ENCODE measurements around the gene TM7SF3. TPM values are rescaled to one million over a fixed set of nuclear protein-coding genes. Genes with fewer than 3 reads are reported as not detected.
"Not testable (repeated sequence)": the region's sequence is repeated elsewhere in the genome, so short reads cannot be mapped to it uniquely, and the experiment has no call there.

TM7SF3 gene
- total and polyA plus RNA-seq, 2 donors from 2014 or later = 63.1 to 70.1 TPM

DNA sequence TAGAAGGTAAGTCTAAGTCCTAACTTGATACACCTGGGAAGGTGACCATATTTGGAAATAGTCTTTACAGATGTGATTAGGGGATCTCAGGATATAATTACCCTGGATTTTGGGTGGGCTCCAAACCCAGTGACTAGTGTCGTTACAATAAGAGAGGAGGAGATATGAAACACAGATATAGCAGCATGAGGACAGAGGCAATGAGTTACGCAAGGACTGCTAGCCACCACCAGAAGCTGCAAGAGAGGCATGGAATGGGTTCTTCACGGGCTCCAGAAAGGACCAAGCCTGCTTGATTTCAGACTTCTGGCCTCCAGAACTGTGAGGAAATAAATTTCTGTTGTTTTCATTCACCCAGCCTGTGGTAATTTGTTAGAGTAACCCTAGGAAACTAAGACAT, 47.3 kb downstream of the TM7SF3 start:
- FAIRE-seq (no peak), DNase-seq (no peak)
- TF ChIP-seq, protein P1, sequence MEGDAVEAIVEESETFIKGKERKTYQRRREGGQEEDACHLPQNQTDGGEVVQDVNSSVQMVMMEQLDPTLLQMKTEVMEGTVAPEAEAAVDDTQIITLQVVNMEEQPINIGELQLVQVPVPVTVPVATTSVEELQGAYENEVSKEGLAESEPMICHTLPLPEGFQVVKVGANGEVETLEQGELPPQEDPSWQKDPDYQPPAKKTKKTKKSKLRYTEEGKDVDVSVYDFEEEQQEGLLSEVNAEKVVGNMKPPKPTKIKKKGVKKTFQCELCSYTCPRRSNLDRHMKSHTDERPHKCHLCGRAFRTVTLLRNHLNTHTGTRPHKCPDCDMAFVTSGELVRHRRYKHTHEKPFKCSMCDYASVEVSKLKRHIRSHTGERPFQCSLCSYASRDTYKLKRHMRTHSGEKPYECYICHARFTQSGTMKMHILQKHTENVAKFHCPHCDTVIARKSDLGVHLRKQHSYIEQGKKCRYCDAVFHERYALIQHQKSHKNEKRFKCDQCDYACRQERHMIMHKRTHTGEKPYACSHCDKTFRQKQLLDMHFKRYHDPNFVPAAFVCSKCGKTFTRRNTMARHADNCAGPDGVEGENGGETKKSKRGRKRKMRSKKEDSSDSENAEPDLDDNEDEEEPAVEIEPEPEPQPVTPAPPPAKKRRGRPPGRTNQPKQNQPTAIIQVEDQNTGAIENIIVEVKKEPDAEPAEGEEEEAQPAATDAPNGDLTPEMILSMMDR (IDR thresholded peaks at IDR 0.05; ENCODE audit: borderline replicate concordance, extremely low read depth, insufficient read depth) = no peak
- Histone ChIP-seq H3K27ac (ENCODE audit: low read depth in 2 of 2, low read length in 2 of 2) (no peak overlapping the region), H3K36me3 (ENCODE audit: control insufficient read depth in 2 of 3, insufficient read depth in 3 of 3, low read length in 3 of 3) (peaks cover 0 to 11% (median 2%) of the 10 kb centered on the region in 3 donors), H3K9me3 (ENCODE audit: control insufficient read depth in 2 of 3, insufficient read depth in 1 of 3, low read length in 3 of 3) (no peaks in the 10 kb centered on the region), H3K9ac (ENCODE audit: low read length in 3 of 3) (no peak overlapping the region), H3K27me3 (ENCODE audit: control insufficient read depth, insufficient read depth, low read length) (no peaks in the 10 kb centered on the region), H3K4me1 (ENCODE audit: control insufficient read depth in 2 of 3, insufficient read depth in 2 of 3, low read depth in 1 of 3, low read length in 3 of 3) (no peaks in the 10 kb centered on the region), H3K4me3 (ENCODE audit: low read length in 3 of 3) (no peak overlapping the region)
- intact Hi-C loops (cut with DNase I) = no loop called here

DNA sequence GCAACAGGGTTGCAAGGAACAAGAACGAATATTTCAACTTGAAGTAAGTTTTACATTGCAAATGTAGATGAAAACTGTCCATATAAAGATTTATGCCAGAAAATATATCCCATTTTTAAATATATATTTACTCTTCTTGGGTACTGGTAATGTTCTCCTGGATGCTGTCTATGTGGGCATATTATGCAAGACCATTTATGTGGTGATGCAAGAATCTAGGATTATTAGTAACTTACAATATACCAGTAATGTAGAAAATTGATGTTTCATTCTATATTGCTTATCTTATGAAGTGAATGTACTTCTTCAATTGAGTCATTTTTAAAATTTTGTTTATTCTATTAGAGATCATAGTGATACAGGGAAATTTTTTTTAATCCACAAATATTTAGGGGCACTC, 50.8 kb downstream of the TM7SF3 start:
- Histone ChIP-seq H3K9me3 (ENCODE audit: control insufficient read depth in 2 of 3, insufficient read depth in 1 of 3, low read length in 3 of 3) (no peaks in the 10 kb centered on the region), H3K27ac (ENCODE audit: low read depth in 2 of 2, low read length in 2 of 2) (no peak overlapping the region), H3K36me3 (ENCODE audit: control insufficient read depth in 2 of 3, insufficient read depth in 3 of 3, low read length in 3 of 3) (peaks cover 0 to 9% (median 2%) of the 10 kb centered on the region in 3 donors), H3K4me3 (ENCODE audit: low read length in 3 of 3) (no peak overlapping the region), H3K9ac (ENCODE audit: low read length in 3 of 3) (no peak overlapping the region), H3K4me1 (ENCODE audit: control insufficient read depth in 2 of 3, insufficient read depth in 2 of 3, low read depth in 1 of 3, low read length in 3 of 3) (peaks cover 0 to 5% (median 0%) of the 10 kb centered on the region in 3 donors), H3K27me3 (ENCODE audit: control insufficient read depth, insufficient read depth, low read length) (no peaks in the 10 kb centered on the region)
- TF ChIP-seq, protein P1 (IDR thresholded peaks at IDR 0.05; ENCODE audit: borderline replicate concordance, extremely low read depth, insufficient read depth) = no peak
- intact Hi-C loops (cut with DNase I) = no loop called here
- no peak for DNase-seq
- FAIRE-seq = no peak

DNA sequence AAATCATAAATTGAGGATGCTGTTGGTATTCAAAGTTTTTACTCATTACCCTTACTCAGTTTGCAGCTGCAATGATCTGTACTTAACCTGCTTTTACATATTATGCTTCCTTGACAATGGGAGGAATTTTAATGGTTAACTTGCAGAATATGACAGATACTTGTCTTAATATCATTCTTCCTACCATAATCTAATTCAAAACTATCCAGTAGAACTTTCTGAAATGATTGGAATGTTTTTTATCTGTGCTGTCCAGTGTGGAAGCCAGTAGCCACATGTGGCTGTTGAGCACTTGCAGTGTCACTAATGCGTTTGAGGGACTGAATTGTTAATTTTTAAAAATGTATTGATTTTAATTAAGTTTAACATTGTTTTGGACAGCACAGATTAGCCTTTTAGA, 52.4 kb downstream of the TM7SF3 start:
- intact Hi-C loops (cut with DNase I) = no loop called here
- TF ChIP-seq, protein P1 (IDR thresholded peaks at IDR 0.05; ENCODE audit: borderline replicate concordance, extremely low read depth, insufficient read depth) = no peak
- no peak for DNase-seq
- no peaks in the 10 kb centered on the region for H3K27me3 ChIP-seq (ENCODE audit: control insufficient read depth, insufficient read depth, low read length)
- no peak overlapping the region for H3K4me3 ChIP-seq (ENCODE audit: low read length in 3 of 3)
- H3K27ac ChIP-seq (ENCODE audit: low read depth in 2 of 2, low read length in 2 of 2) = no peak overlapping the region
- H3K9me3 ChIP-seq (ENCODE audit: control insufficient read depth in 2 of 3, insufficient read depth in 1 of 3, low read length in 3 of 3) = no peaks in the 10 kb centered on the region
- H3K9ac ChIP-seq (ENCODE audit: low read length in 3 of 3) = no peak overlapping the region
- no peak for FAIRE-seq
- peaks cover 2 to 8% (median 4%) of the 10 kb centered on the region in 3 donors for H3K36me3 ChIP-seq (ENCODE audit: control insufficient read depth in 2 of 3, insufficient read depth in 3 of 3, low read length in 3 of 3)
- H3K4me1 ChIP-seq (ENCODE audit: control insufficient read depth in 2 of 3, insufficient read depth in 2 of 3, low read depth in 1 of 3, low read length in 3 of 3) = peaks cover 0 to 5% (median 0%) of the 10 kb centered on the region in 3 donors

DNA sequence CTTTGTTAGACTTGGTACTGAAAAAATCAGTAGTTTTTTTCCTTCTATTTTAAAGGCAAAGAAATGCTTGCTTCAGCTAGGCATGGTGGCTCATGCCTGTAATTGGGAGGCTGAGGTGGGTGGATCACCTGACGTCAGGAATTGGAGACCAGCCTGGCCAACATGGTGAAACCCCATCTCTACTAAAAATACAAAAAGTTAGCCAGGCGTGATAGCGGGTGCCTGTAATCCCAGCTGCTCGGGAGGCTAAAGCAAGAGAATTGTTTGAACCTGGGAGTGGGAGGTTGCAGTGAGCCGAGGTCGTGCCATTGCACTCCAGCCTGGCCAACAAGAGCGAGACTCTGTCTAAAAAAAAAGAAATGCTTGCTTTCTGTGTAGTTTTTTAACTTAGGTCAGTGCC, 52.8 kb downstream of the TM7SF3 start:
- H3K4me1 ChIP-seq (ENCODE audit: control insufficient read depth in 2 of 3, insufficient read depth in 2 of 3, low read depth in 1 of 3, low read length in 3 of 3); H3K4me3 ChIP-seq (ENCODE audit: low read length in 3 of 3); intact Hi-C loops (cut with DNase I); H3K9ac ChIP-seq (ENCODE audit: low read length in 3 of 3); H3K27me3 ChIP-seq (ENCODE audit: control insufficient read depth, insufficient read depth, low read length); H3K9me3 ChIP-seq (ENCODE audit: control insufficient read depth in 2 of 3, insufficient read depth in 1 of 3, low read length in 3 of 3); H3K36me3 ChIP-seq (ENCODE audit: control insufficient read depth in 2 of 3, insufficient read depth in 3 of 3, low read length in 3 of 3); FAIRE-seq; H3K27ac ChIP-seq (ENCODE audit: low read depth in 2 of 2, low read length in 2 of 2): not testable (repeated sequence)
- peak in 4 of 5 donors; percentile 67 to 83 (median 80) for DNase-seq

Data from kidney (tissue), 14 donors.